NCI-H2081 (cell line): Measurements from ENCODE around the gene PAFAH2.

Experiments
- DNase-seq, 2 experiments: peaks; one replicate each; lab custom pipeline; 2025; lab: John Stamatoyannopoulos, UW

The PAFAH2 gene

GRCh38 chr1:26031196-26031595, 33.3 kb upstream of the PAFAH2 start:
- no peak for DNase-seq

DNA sequence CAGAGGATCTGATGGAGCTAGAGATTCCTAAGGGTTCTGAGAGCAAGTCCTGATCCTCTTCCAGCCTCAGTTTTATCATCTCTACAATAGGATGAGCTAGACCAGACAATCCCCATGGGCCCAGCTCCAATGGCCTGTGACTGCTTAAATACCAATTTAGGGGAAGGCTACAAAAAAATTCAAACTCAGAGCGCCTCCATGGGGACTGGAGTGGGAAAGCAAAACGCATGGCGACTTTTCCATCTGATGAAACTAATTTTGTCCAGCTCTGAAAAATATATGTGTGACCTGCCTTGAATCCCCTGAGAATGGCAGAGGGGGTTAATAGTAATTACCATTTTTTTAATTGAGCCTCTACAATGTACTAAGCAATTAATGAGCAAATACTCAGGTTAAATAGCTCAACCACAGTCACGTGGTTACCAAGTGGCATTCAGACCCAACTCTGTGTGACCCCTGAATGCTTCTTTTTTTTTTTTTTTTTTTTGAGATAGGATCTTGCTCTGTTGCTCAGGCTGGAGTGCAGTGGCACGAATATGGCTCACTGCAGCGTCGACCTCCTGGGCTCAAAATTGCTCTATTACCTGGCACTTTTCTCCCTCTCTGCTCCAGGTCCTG, 32.1 kb upstream of the PAFAH2 start:
- no peak for DNase-seq

DNA sequence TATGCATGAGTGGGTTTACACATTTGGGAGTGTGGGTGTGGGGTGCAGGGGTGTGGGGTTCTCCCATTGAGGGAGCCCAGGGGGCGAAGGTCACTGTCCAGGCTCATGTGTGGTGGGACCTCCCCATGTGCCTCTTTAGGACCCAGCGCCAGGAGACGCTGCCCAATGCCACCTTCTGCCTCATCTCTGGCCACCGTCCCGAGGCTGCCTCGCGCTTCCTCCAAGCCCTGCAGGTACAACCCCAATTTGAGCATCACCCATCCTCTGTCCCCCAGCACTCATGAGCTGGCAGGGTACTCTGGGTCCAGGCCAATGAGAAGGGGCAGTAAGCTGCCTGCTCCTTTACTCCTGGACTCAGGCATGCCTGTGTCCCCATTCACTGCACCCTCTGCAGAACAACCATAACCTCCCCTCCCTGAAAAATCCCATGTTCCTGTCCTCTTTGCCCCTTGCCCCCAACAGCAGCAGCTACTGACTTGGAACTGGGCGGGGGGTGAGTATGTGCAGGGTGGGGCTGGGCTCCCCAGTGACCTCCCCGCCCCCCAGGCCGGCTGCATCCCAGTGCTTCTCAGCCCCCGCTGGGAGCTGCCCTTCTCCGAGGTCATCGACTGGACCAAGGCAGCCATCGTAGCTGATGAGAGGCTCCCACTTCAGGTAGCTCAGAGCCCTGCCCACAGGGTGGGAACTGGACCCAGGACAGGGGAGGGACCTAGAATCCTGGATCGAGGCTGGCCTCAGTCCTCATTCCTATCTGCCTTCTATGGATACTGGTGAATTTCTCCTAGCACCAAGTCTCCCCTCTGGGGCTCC, 31.4 kb upstream of the PAFAH2 start:
- no peak for DNase-seq

DNA sequence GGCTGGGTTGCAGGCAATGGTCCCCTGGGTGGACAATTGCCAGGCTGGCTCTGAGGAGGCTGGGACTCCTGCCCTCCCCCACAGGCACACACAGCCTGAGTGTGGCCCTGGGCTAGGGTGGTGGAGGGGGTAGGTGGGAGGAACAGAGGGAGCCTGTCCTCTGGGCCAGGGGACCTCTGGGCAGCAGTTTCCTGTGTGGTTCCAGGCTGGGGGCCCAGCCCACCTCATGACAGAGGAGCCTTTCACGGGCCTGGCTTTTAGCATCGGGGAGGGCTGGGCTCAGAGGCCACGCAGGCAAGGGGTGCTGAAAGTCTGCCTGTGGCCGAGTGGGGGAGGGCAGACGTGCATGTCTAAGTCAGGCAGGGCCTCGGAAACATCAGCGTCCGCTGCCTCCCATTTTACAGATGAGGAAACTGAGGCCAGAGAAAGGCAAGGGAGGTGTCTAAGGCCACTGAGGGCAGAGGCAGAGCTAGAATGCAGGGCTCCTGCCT, 30.7 kb upstream of the PAFAH2 start:
- DNase-seq, result no peak

DNA sequence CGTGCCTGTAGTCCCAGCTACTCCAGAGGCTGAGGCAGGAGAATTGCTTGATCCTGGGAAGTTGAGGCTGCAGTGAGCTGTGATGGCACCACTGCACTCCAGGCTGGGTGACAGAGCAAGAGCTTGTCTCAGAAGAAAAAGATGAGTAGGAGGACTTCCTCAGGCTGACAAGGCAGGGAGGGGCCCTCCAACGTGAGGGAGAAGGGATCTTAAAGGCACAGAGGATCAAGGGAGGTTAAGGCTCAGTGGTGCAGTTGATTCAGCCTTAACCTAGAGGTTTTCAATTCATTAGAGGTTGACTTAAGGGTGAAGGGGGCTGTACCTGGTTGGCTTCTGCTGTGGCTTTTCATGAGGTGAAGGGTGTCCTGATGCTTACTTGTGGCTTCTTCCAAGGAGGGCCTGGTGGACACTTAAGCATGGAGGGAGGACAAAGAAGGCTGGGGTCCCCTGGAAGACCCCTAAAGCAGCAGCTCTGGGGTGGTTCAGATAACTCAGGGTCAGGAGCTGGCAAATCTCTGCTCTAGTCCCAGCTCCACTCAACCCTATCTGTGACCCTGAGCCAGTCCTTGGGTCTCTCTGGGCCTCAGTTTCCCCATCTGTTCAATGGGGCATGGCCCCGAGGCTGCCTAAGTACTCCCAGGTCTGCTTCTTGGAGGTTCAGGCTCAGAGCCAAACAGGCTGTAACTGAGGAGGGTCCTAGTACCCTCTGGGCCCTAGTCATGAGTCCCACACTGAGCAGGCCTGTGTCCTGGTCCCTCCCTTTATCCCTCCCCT, 30.0 kb upstream of the PAFAH2 start:
- DNase-seq, result no peak

DNA sequence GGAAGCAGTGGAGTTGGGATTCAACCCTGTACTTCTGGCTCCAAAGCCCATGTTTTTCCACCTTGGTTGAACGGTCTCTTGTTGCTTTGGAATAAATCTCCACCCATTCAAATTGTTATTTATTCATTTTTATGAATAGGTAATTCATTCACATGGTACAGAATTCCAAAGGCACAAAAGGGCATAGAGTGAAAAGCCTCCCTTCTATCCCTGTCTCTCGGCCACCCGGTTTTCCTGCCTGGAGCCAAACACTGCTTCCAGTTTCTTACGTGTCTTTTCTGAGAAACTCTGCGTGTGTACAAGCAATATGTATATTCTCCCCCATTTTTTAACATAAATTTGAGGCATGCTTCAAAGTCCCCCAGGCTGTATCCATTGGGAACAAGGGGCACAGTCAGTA, 27.7 kb upstream of the PAFAH2 start:
- no peak for DNase-seq

DNA sequence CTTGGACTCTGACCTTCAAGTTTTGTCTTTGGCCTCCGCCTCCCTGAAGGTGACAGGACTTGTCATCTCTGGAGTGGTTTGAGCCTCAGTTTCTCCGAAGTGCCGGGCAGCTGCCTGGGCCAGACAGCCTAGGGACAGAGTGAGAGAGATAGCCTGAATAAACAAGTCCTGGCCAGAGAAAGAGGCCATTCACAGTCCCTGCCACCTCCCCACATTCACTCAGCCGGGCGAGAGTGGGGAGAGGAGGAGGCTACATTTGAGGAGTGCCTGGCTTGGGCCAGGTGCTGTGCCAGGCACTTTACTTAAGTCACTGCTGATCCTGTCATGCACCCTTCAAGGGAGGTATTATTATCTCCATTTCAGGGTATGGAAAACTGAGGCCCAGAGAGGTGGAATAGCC, 27.2 kb upstream of the PAFAH2 start:
- no peak for DNase-seq

DNA sequence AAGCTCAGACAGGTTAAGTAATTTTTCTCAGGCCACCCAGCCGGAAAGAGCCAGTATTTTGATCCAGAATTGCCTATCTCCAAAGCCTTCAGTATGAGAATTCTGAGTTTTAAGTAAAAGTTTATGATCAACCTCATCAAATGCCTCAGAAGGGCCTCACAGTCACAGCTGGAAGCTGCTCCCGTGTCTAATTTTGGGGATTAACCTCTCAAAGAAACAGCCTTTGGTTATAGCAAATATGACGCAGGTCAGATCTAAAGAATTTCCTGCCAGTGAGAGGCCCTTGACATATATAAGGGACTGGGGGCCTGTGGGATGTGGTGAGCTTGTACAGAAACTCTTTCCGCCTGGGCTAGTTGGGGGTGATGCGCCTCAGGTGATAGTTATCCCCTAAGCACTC, 26.0 kb upstream of the PAFAH2 start:
- DNase-seq, result no peak

DNA sequence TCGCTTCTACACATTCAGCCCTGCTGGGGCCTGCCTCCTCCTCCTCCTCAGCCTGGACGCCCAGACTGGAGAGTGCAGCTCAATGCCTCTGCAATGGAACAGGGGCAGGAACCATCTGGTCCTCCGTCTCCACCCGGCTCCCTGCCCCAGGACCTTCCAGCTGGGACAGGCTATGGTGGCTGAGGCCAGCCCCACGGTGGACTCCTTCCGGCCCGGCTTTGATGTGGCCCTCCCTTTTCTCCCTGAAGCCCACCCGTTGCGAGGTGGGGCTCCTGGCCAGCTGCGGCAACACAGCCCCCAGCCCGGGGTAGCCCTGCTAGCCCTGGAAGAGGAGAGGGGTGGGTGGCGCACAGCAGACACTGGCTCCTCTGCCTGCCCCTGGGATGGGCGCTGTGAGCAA, 25.1 kb upstream of the PAFAH2 start:
- no peak for DNase-seq

- no peak for DNase-seq
Observed at GRCh38 chr1:26022404-26022779, 24.5 kb upstream of the PAFAH2 start.

GRCh38 chr1:26021647-26022403, 24.0 kb upstream of the PAFAH2 start, which contains the start of gene EXTL1:
Gene EXTL1 (plus strand): TSS chr1:26021775. CDS start chr1:26022647, 872 bp downstream.
- no peak for DNase-seq

GRCh38 chr1:26020941-26021646, 23.2 kb upstream of the PAFAH2 start:
- no peak for DNase-seq

DNA sequence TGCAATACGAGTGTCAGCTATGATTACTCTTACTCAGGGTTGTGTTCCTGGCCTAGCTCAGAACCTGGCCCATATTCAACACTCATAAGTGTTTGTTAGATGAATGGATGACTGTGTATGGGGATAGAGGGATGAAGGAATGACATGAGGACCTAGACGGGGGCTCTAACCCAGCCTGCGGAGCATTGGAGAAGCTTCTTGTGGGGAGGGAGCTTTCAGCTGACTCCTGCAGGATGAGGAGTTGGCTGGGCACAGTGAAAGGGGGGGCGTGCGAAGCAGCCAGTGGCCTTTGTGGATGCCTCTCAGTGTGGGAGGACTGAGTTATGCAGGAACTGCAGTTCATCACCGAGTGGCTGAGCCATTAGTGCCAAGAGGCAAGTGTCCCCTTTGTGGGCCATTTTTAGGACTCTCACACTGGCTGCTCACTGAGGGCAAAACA, 22.5 kb upstream of the PAFAH2 start:
- no peak for DNase-seq

DNA sequence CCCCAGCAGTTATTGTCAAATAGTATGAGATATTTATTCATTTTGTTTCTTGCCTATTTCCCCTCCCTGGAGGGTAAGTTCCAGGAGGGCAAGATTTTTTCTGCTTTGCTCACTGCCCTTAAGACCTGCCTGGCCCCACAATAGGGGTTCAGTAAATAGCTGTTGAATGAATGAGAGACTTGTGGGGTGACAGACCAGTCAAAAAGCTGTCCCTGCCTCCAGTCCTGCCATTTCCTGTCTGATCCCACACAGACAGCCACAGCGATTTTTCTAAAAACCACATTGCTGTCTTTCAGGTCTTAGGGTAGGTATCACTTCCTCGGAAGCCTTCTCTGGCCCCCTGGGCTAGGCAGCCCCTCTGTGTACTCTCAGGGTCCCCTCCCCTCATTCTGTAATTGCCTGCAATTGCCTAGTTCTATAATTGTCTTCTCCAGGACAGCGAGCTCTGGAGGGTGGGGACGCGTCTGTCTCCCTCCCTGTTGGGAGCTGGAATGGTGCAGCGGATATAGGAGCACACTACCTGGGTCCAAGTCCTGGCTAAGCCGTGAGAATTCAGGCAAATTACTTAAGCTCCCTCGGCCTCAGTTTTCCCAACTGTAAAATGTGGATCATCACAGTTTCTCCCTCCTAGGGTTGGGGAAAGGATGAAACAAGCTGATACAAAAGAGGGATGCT, 21.9 kb upstream of the PAFAH2 start:
- no peak for DNase-seq

GRCh38 chr1:26017606-26018005, 19.7 kb upstream of the PAFAH2 start:
- DNase-seq, result no peak

GRCh38 chr1:26016953-26017545, 19.2 kb upstream of the PAFAH2 start:
- no peak for DNase-seq

DNA sequence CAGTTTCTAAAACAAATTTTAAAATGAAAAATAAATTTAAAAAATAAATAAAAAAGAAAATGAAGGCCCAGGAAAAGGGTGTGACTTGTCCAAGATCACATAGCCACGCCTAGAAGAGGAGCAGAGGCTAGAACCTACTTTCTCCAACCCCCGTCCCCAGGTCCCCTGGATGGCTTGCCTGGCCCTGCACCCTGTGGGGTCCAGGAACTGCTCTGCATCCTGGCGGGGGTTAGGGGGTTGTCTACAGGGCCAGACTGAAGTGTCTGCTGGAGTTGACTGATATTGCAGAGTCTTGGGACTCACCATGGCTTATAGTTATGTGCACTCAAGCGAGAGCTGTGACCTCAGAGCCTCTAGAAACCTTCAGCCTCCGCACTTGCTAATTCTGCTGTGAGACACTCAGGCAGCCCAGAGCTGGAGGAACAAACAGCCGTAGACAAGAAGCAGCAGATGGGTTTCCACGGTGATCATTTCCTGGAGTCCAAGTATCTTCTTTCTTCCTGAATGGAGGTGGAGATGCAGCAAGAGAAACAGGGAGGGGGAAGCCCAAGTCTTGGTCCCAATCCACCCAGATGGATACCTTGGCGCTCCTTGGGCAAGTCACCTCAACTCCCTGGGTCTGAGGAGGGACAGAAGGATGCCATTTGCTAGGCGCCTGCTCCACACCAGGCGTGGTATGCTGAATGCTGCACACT, 18.5 kb upstream of the PAFAH2 start:
- no peak for DNase-seq

GRCh38 chr1:26015358-26015757, 17.5 kb upstream of the PAFAH2 start:
- DNase-seq, result no peak

GRCh38 chr1:26014179-26014578, 16.3 kb upstream of the PAFAH2 start:
- DNase-seq, result no peak

DNA sequence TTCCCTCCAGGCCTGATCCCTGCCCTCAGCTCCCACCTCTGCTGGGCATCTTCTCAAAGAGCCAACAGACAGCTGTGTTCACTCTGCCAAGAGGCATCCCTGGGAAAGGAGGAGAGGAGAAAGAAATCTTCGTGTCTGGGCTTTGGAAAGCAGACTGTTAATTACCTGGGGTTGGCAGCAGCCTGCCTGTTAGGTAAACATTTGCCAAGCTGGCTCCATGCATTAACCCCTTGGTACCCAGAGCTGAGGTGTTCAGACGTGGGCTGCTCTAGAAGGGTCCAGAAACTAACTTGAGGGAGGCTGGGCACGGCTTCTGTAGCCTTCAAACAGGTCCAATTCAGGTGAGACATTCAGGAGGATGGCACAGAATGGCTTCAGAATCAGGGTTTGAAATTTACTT, 15.0 kb upstream of the PAFAH2 start:
- peak in 1 of 2 experiments; percentile 63 for DNase-seq
